DMS153 (cell line): ENCODE measurements around the gene MAGI2.
A peak's percentile ranks its signal among the peaks of the same experiment; 100 is the strongest.

Experiments used
- DNase-seq: peaks from one replicate; lab custom pipeline; 2025; lab: John Stamatoyannopoulos, UW

The MAGI2 gene

GRCh38 chr7:78479348-78479747 lies 974.1 kb downstream of the MAGI2 start:
- DNase-seq, result no peak

- DNase-seq, result no peak
These were observed 976.5 kb downstream of the MAGI2 start for GRCh38 chr7:78476851-78477405.

- DNase-seq, result no peak
These were observed 979.7 kb downstream of the MAGI2 start for GRCh38 chr7:78473571-78474301.

- no peak for DNase-seq
These were observed 980.4 kb downstream of the MAGI2 start for GRCh38 chr7:78473021-78473420.

- no peak for DNase-seq
These were observed 980.9 kb downstream of the MAGI2 start for GRCh38 chr7:78472519-78472918.

GRCh38 chr7:78465894-78466293 lies 987.6 kb downstream of the MAGI2 start:
- no peak for DNase-seq

GRCh38 chr7:78463039-78463438 lies 990.4 kb downstream of the MAGI2 start:
- no peak for DNase-seq

GRCh38 chr7:78450706-78451105 lies 1002.8 kb downstream of the MAGI2 start:
- DNase-seq, result no peak

- no peak for DNase-seq
These were observed 1004.6 kb downstream of the MAGI2 start for GRCh38 chr7:78448911-78449310.

GRCh38 chr7:78444267-78444666 lies 1009.2 kb downstream of the MAGI2 start:
- no peak for DNase-seq

GRCh38 chr7:78443811-78444210 lies 1009.7 kb downstream of the MAGI2 start:
- no peak for DNase-seq

- DNase-seq, result no peak
These were observed 1011.7 kb downstream of the MAGI2 start for GRCh38 chr7:78441737-78442136.

GRCh38 chr7:78438433-78438832 lies 1015.0 kb downstream of the MAGI2 start:
- no peak for DNase-seq

GRCh38 chr7:78437118-78437517 lies 1016.3 kb downstream of the MAGI2 start:
- DNase-seq, result no peak

GRCh38 chr7:78435355-78435754 lies 1018.1 kb downstream of the MAGI2 start:
- no peak for DNase-seq

- DNase-seq, result no peak
These were observed 1019.2 kb downstream of the MAGI2 start for GRCh38 chr7:78434281-78434680.

- DNase-seq, result no peak
These were observed 1020.0 kb downstream of the MAGI2 start for GRCh38 chr7:78433421-78433820.

- no peak for DNase-seq
These were observed 1023.6 kb downstream of the MAGI2 start for GRCh38 chr7:78429878-78430277.

- no peak for DNase-seq
These were observed 1026.3 kb downstream of the MAGI2 start for GRCh38 chr7:78427209-78427608.

- DNase-seq, result peak; percentile 22
These were observed 1033.5 kb downstream of the MAGI2 start for GRCh38 chr7:78420001-78420400.

GRCh38 chr7:78417180-78417853 lies 1036.2 kb downstream of the MAGI2 start:
- no peak for DNase-seq

GRCh38 chr7:78413568-78413967 lies 1039.9 kb downstream of the MAGI2 start:
- no peak for DNase-seq

GRCh38 chr7:78412216-78412858 lies 1041.1 kb downstream of the MAGI2 start:
- no peak for DNase-seq
